Stomach (tissue), 9 donors: ENCODE data around the gene OR8B4. TPM values are rescaled to one million over a fixed set of nuclear protein-coding genes. Genes with fewer than 3 reads are reported as not detected.
"Not testable (repeated sequence)": the region's sequence is repeated elsewhere in the genome, so short reads cannot be mapped to it uniquely, and the experiment has no call there.

ENCODE experiments used
- DNase-seq, 2 donors: peaks; one replicate each; pipeline versions ENCODE4 v3.0.0 to v3.0.0-alpha.2; 2013 to 2019
- H3K27ac ChIP-seq, 5 donors: fragments of 200-600 bp in 4 of 5; sonication (generic) in 4 of 5; one replicate each; pipeline ENCODE4 v1.5.1; 2013 to 2019; ENCODE audit warnings: mild to moderate bottlenecking in 1 of 5, moderate library complexity in 1 of 5
- H3K27me3 ChIP-seq, 3 donors: fragments of 200-600 bp; sonication (generic); one replicate each; pipeline ENCODE4 v1.5.1; 2017 to 2019; ENCODE audit warnings: mixed run types in 1 of 3
- H3K36me3 ChIP-seq, 4 donors: fragments of 200-600 bp; sonication (generic); 1 replicate in 3 of 4; 2 replicates in 1 of 4; pipeline ENCODE4 v1.5.1; 2016 to 2019
- H3K4me1 ChIP-seq, 4 donors: fragments of 200-600 bp; sonication (generic); one replicate each; pipeline ENCODE4 v1.5.1; 2016 to 2019
- H3K4me3 ChIP-seq, 4 donors: fragments of 200-600 bp; sonication (generic) in 3 of 4; one replicate each; pipeline ENCODE4 v1.5.1; 2016 to 2019; ENCODE audit warnings: mild to moderate bottlenecking in 1 of 4
- H3K9me3 ChIP-seq, 4 donors: fragments of 200-600 bp; sonication (generic); one replicate each; pipeline ENCODE4 v1.5.1; 2016 to 2019
- EP300 ChIP-seq: sonication (generic); formaldehyde crosslinking; IDR thresholded peaks from one replicate; pipeline ENCODE4 v1.6.1; 2017; ENCODE audit warnings: antibody characterized with exemption
- POLR2A ChIP-seq, 4 donors: fragments of 450-650 bp; IDR thresholded peaks; one replicate each; pipeline ENCODE4 v1.6.1; 2016; ENCODE audit warnings: antibody characterized with exemption in 4 of 4, control low read depth in 2 of 4, mild to moderate bottlenecking in 1 of 4, moderate library complexity in 1 of 4
- POLR2AphosphoS5 ChIP-seq, 3 donors: sonication (generic); formaldehyde crosslinking; IDR thresholded peaks; one replicate each; pipeline ENCODE4 v1.6.1; 2016; ENCODE audit warnings: antibody characterized with exemption in 3 of 3
- WGBS, 5 donors: extraction: QIAGEN DNeasy Blood & Tissue Kit in 3 of 5; methylation state at CpG; one replicate each; pipeline versions ENCODE4 v1.1.5 to v1.1.7; 2013 to 2018; 5-methylcytosine and 5-hydroxymethylcytosine counted together
- intact Hi-C: fragments of 100-400 bp; cut with DNase I; formaldehyde crosslinking; loops from one replicate; pipeline ENCODE4 v1.15.1; 2023; ENCODE audit warnings: low total_unique reads
- polyA plus RNA-seq, 3 donors: library from polyadenylated mRNA; stranded (reverse); fragments of 200-250 nt; gene quantifications; one replicate each; pipeline ENCODE4 v1.2.3, GENCODE V29; 2013
- total RNA-seq, 5 donors: library from RNA; depleted of rRNA; stranded (reverse); fragments of >200 nt; gene quantifications; one replicate each; pipeline versions ENCODE4 v1.1.0 to v1.2.3, GENCODE V29; 2014 to 2016
- TF ChIP-seq, protein P1 (sequence below), 7 experiments: fragments of 450-650 bp in 4 of 7; fragments of 200-600 bp in 3 of 7; sonication (generic) in 3 of 7; IDR thresholded peaks; one replicate each; pipeline ENCODE4 v1.5.1; 2016 to 2019; ENCODE audit warnings: antibody characterized with exemption in 7 of 7, control low read depth in 2 of 7, mild to moderate bottlenecking in 1 of 7
- donor health status: healthy with polysubstance abuse.
- donor health status: Bipolar disorder and iron deficiency.
- donor health status: healthy.

OR8B4 gene
- total and polyA plus RNA-seq, 8 donors, result not detected

DNA sequence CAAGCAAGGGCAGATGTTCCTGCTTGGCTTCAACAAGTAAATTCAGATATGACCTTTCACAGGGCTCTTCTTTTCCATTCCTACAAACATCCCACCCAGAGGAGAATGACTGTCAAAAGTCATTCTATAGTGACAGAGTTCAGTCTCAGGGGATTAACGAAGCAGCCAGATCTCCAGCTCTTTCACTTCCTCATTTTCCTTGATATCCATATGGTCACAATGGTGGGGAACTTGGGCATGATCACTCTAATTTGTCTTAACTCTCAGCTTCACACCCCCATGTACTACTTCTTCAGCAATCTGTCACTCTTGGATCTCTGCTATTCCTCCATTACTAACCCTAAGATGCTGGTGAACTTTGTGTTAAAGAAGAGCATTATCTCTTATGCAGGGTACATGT lies 35.8 kb upstream of the OR8B4 start:
- intact Hi-C loops, result no loop called here
- H3K4me1 ChIP-seq, result no peaks in the 10 kb centered on the region
- no peaks in the 10 kb centered on the region for H3K27me3 ChIP-seq
- H3K9me3 ChIP-seq, result peaks cover 0 to 5% (median 2%) of the 10 kb centered on the region in 4 donors
- H3K36me3 ChIP-seq, result no peaks in the 10 kb centered on the region
- TF ChIP-seq POLR2AphosphoS5 (IDR thresholded peaks at IDR 0.05) (no peak), EP300 (no peak), POLR2A (IDR thresholded peaks at IDR 0.05) (no peak)
- TF ChIP-seq, protein P1, sequence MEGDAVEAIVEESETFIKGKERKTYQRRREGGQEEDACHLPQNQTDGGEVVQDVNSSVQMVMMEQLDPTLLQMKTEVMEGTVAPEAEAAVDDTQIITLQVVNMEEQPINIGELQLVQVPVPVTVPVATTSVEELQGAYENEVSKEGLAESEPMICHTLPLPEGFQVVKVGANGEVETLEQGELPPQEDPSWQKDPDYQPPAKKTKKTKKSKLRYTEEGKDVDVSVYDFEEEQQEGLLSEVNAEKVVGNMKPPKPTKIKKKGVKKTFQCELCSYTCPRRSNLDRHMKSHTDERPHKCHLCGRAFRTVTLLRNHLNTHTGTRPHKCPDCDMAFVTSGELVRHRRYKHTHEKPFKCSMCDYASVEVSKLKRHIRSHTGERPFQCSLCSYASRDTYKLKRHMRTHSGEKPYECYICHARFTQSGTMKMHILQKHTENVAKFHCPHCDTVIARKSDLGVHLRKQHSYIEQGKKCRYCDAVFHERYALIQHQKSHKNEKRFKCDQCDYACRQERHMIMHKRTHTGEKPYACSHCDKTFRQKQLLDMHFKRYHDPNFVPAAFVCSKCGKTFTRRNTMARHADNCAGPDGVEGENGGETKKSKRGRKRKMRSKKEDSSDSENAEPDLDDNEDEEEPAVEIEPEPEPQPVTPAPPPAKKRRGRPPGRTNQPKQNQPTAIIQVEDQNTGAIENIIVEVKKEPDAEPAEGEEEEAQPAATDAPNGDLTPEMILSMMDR (IDR thresholded peaks at IDR 0.05), result no peak
- no peak overlapping the region for H3K4me3 ChIP-seq
- DNase-seq, result no peak
- no peak overlapping the region for H3K27ac ChIP-seq
- 67 to 90% (median 75%) methylated on average over 1 of the region's 1 CpG for WGBS, 5 donors

- WGBS, 5 donors, result 83 to 91% (median 88%) methylated on average over 7 of the region's 7 CpGs
- intact Hi-C loops, H3K4me1 ChIP-seq, H3K27ac ChIP-seq, H3K36me3 ChIP-seq, H3K4me3 ChIP-seq, H3K9me3 ChIP-seq, DNase-seq, H3K27me3 ChIP-seq: not testable (repeated sequence)
Measured at GRCh38 chr11:124459379-124459778, 34.7 kb upstream of the OR8B4 start.

DNA sequence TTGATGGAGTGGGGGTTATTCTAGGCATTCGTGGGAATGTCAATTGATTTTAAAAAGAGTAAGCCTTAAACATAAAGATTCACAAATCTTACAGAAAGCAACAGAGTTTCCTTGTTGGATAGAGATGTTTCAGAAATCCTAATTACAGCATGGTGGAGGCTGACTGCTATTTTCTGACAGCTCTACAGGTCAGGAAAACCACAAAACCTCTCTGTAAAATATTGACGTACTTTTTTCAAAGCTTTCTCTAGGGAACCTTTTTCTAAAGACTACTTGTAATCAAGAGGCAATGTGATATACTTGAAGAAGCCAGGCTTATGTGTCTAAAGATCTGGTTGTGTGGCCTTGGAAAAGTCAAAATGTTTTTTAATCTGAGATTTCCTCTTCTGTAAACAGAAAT lies 29.9 kb upstream of the OR8B4 start:
- 22 to 63% (median 43%) methylated on average over 2 of the region's 2 CpGs for WGBS, 5 donors

GRCh38 chr11:124446916-124447315 lies 22.2 kb upstream of the OR8B4 start:
- DNase-seq, result no peak
- Histone ChIP-seq H3K36me3 (no peaks in the 10 kb centered on the region), H3K4me1 (no peaks in the 10 kb centered on the region), H3K4me3 (no peak overlapping the region), H3K27ac (no peak overlapping the region), H3K9me3 (peaks cover 0 to 5% (median 0%) of the 10 kb centered on the region in 4 donors), H3K27me3 (no peaks in the 10 kb centered on the region)
- intact Hi-C loops, result no loop called here
- no peak for TF ChIP-seq POLR2AphosphoS5 (IDR thresholded peaks at IDR 0.05)
- TF ChIP-seq EP300, result no peak
- WGBS, 5 donors, result 58 to 65% (median 62%) methylated on average over 1 of the region's 1 CpG

More for the DNA sequence above, 29.9 kb upstream of the OR8B4 start:
- Histone ChIP-seq H3K27ac (no peak overlapping the region), H3K4me1 (no peaks in the 10 kb centered on the region), H3K27me3 (no peaks in the 10 kb centered on the region), H3K9me3 (peaks cover 0 to 4% (median 2%) of the 10 kb centered on the region in 4 donors), H3K36me3 (no peaks in the 10 kb centered on the region), H3K4me3 (no peak overlapping the region)
- DNase-seq, result no peak
- intact Hi-C loops, result no loop called here
- TF ChIP-seq POLR2A (IDR thresholded peaks at IDR 0.05) (no peak), POLR2AphosphoS5 (IDR thresholded peaks at IDR 0.05) (no peak), EP300 (no peak)
- TF ChIP-seq, protein P1 (IDR thresholded peaks at IDR 0.05), result no peak

GRCh38 chr11:124445646-124446150 lies 21.0 kb upstream of the OR8B4 start, which contains the start of gene OR8B8:
Gene OR8B8 (minus strand): TSS chr11:124445696. CDS start chr11:124441085, 4,611 bp downstream.
- Histone ChIP-seq H3K36me3 (no peaks in the 10 kb centered on the region), H3K4me1 (no peaks in the 10 kb centered on the region), H3K4me3 (no peak within 1 kb of the TSS), H3K9me3 (peaks cover 0 to 5% (median 0%) of the 10 kb centered on the region in 4 donors), H3K27me3 (no peaks in the 10 kb centered on the region), H3K27ac (no peak within 1 kb of the TSS)
- intact Hi-C loops, result no loop called here
- 86 to 100% (median 95%) methylated on average over 1 of the region's 1 CpG for WGBS, 5 donors
- DNase-seq, result no peak
- no peak for TF ChIP-seq EP300
- TF ChIP-seq, protein P1 (IDR thresholded peaks at IDR 0.05), result no peak
- TF ChIP-seq POLR2AphosphoS5 (IDR thresholded peaks at IDR 0.05), result no peak
- no peak for TF ChIP-seq POLR2A (IDR thresholded peaks at IDR 0.05)
